ENCODE data around the gene IPP.

DNA sequence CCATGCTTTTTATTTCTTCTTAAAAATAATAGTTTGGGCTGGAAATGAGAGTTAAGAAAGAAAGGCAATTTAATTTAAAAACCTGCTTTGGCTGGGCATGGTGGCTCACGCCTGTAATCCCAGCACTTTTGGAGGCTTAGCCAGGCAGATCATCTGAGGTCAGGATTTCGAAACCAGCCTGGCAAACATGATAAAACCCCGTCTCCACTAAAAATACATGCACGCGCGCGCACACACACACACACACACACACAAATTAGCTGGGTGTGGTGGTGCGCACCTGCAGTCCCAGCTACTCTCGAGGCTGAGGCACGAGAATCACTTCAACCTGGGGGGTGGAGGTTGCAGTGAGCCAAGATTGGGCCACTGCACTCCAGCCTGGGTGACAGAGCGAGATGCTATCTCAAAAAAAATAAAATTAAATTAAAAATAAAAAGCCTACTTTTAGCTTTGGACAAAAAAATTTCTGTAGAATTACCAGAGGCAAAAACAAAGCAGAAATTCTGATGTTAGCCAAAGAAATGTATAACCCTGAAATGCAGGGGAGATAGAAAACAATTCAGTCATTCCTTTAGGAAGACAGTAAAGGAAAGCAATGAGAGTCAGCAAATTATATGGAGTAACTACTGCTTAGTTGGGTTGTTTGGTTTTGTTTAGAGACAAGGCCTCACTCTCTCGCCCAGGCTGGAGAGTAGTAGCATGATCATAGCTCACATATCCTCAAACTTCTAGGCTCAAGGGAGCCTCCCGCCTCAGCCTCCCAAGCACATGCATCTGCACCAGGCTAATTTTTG lies 15.7 kb upstream of the IPP start:
- TF ChIP-seq, protein P1, sequence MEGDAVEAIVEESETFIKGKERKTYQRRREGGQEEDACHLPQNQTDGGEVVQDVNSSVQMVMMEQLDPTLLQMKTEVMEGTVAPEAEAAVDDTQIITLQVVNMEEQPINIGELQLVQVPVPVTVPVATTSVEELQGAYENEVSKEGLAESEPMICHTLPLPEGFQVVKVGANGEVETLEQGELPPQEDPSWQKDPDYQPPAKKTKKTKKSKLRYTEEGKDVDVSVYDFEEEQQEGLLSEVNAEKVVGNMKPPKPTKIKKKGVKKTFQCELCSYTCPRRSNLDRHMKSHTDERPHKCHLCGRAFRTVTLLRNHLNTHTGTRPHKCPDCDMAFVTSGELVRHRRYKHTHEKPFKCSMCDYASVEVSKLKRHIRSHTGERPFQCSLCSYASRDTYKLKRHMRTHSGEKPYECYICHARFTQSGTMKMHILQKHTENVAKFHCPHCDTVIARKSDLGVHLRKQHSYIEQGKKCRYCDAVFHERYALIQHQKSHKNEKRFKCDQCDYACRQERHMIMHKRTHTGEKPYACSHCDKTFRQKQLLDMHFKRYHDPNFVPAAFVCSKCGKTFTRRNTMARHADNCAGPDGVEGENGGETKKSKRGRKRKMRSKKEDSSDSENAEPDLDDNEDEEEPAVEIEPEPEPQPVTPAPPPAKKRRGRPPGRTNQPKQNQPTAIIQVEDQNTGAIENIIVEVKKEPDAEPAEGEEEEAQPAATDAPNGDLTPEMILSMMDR (IDR thresholded peaks at IDR 0.05) = no peak
- TF ChIP-seq EP300 (IDR thresholded peaks at IDR 0.05; ENCODE audit: low read depth) = no peak
